NCI-H146 treated with DMSO at 0.1 percent for 48 hours (cell line): ENCODE measurements around the gene TACO1.

Experiments
- DNase-seq: peaks from one replicate; lab custom pipeline; 2025; ENCODE audit not compliant: unreplicated experiment; lab: John Stamatoyannopoulos, UW

Gene TACO1

GRCh38 chr17:63598281-63598680 lies 2.4 kb upstream of the TACO1 start:
- DNase-seq, result no peak

- no peak for DNase-seq
Observed at GRCh38 chr17:63601439-63602371, 1.0 kb downstream of the TACO1 start.

GRCh38 chr17:63609816-63610573 lies 9.3 kb downstream of the TACO1 start:
- no peak for DNase-seq

- no peak for DNase-seq
Observed at GRCh38 chr17:63610854-63611253, 10.2 kb downstream of the TACO1 start.

GRCh38 chr17:63611354-63611753 lies 10.7 kb downstream of the TACO1 start:
- no peak for DNase-seq

- DNase-seq, result no peak
Observed at GRCh38 chr17:63613663-63614062, 13.0 kb downstream of the TACO1 start.

- DNase-seq, result no peak
Observed at GRCh38 chr17:63621229-63621683, 20.6 kb downstream of the TACO1 start.

GRCh38 chr17:63621684-63622573 lies 21.2 kb downstream of the TACO1 start, which contains the start of gene MAP3K3:
Gene MAP3K3, plus strand, starts transcription at chr17:63622417. Its CDS starts 343 bp downstream, at chr17:63622760.
- peak; percentile 99 for DNase-seq

GRCh38 chr17:63622574-63623390 lies 22.1 kb downstream of the TACO1 start:
- DNase-seq, result peak; percentile 18

GRCh38 chr17:63623786-63624530 lies 23.3 kb downstream of the TACO1 start:
- DNase-seq, result no peak

- no peak for DNase-seq
Observed at GRCh38 chr17:63624531-63624880, 23.8 kb downstream of the TACO1 start.

GRCh38 chr17:63626551-63627180 lies 26.0 kb downstream of the TACO1 start:
- no peak for DNase-seq

GRCh38 chr17:63629627-63630026 lies 28.9 kb downstream of the TACO1 start:
- DNase-seq, result no peak

GRCh38 chr17:63631062-63631461 lies 30.4 kb downstream of the TACO1 start:
- DNase-seq, result no peak

GRCh38 chr17:63631626-63632025 lies 30.9 kb downstream of the TACO1 start:
- no peak for DNase-seq

GRCh38 chr17:63633742-63634141 lies 33.0 kb downstream of the TACO1 start:
- no peak for DNase-seq

- DNase-seq, result no peak
Observed at GRCh38 chr17:63634163-63634562, 33.5 kb downstream of the TACO1 start.

GRCh38 chr17:63634816-63635215 lies 34.1 kb downstream of the TACO1 start:
- no peak for DNase-seq

GRCh38 chr17:63635290-63635689 lies 34.6 kb downstream of the TACO1 start:
- no peak for DNase-seq
